Transverse colon (tissue), 4 donors: Measurements from ENCODE around the gene MYBPH. TPM values are rescaled to one million over a fixed set of nuclear protein-coding genes. Genes with fewer than 3 reads are reported as not detected.

Experiments used
- DNase-seq: peaks from one replicate; pipeline ENCODE4 v3.0.0-alpha.2; 2019
- H3K27ac ChIP-seq, 4 donors: fragments of 200-600 bp; sonication (generic); 2 replicates each; pipeline ENCODE4 v1.5.1; 2016 to 2018; ENCODE audit warnings: inconsistent platforms in 4 of 4
- H3K27me3 ChIP-seq: fragments of 200-600 bp; sonication (generic); 2 replicates; pipeline ENCODE4 v1.5.1; 2017; ENCODE audit warnings: inconsistent platforms
- H3K36me3 ChIP-seq, 4 donors: fragments of 200-600 bp; sonication (generic); 2 replicates each; pipeline ENCODE4 v1.5.1; 2017 to 2019; ENCODE audit warnings: inconsistent platforms in 4 of 4
- H3K4me1 ChIP-seq, 4 donors: fragments of 200-600 bp; sonication (generic); 2 replicates each; pipeline ENCODE4 v1.5.1; 2017 to 2020; ENCODE audit warnings: inconsistent platforms in 4 of 4
- H3K4me3 ChIP-seq, 4 donors: fragments of 200-600 bp; sonication (generic); 1 replicate in 1 of 4; 2 replicates in 3 of 4; pipeline versions ENCODE4 v1.5.1 to v1.6.1; 2017 to 2019; ENCODE audit warnings: inconsistent platforms in 4 of 4
- H3K9me3 ChIP-seq, 2 donors: fragments of 200-600 bp; sonication (generic); 2 replicates each; pipeline ENCODE4 v1.5.1; 2017 to 2019; ENCODE audit warnings: inconsistent platforms in 2 of 2
- CTCF ChIP-seq, 5 experiments: fragments of 200-600 bp in 3 of 5; fragments of 450-650 bp in 2 of 5; sonication (generic) in 3 of 5; IDR thresholded peaks; 1 replicate in 2 of 5; 2 replicates in 3 of 5; pipeline ENCODE4 v1.5.1; 2016 to 2017; ENCODE audit warnings: antibody characterized with exemption in 5 of 5, inconsistent platforms in 3 of 5, mild to moderate bottlenecking in 2 of 5, moderate library complexity in 1 of 5
- EP300 ChIP-seq: sonication (generic); formaldehyde crosslinking; IDR thresholded peaks from one replicate; pipeline ENCODE4 v1.6.1; 2017; ENCODE audit warnings: antibody characterized with exemption, low read depth
- POLR2A ChIP-seq: fragments of 450-650 bp; IDR thresholded peaks from one replicate; pipeline ENCODE4 v1.6.1; 2016; ENCODE audit warnings: antibody characterized with exemption, mild to moderate bottlenecking, moderate library complexity
- POLR2AphosphoS5 ChIP-seq, 3 donors: sonication (generic); formaldehyde crosslinking; IDR thresholded peaks; one replicate each; pipeline ENCODE4 v1.6.1; 2016; ENCODE audit warnings: antibody characterized with exemption in 3 of 3
- WGBS, 2 donors: methylation state at CpG; one replicate each; pipeline ENCODE4 v1.1.5; 2018; ENCODE audit warnings: low coverage in 1 of 2; 5-methylcytosine and 5-hydroxymethylcytosine counted together
- in situ Hi-C, 4 donors: fragments of 200-750 bp; cut with MboI; loops; one replicate each; pipeline versions ENCODE4 v1.15.0 to v1.15.1; 2017; ENCODE audit warnings: low sequenced_read_pairs in 3 of 4, low pct_ligation_motif_present in 1 of 4, low pct_unique_long_range_greater_than_20kb in 1 of 4
- intact Hi-C: fragments of 100-400 bp; cut with DNase I; formaldehyde crosslinking; loops from one replicate; pipeline ENCODE4 v1.15.1; 2023; ENCODE audit warnings: low total_unique reads
- total RNA-seq, 4 donors: library from RNA; depleted of rRNA; stranded (reverse); fragments of >200 nt; gene quantifications; one replicate each; pipeline ENCODE4 v1.1.0, GENCODE V29; 2016

MYBPH gene
- total RNA-seq, 4 donors from 2014 or later = not detected

- Histone ChIP-seq H3K27ac (no peak overlapping the region), H3K4me1 (peaks cover 0 to 10% (median 0%) of the 10 kb centered on the region in 4 donors), H3K9me3 (no peaks in the 10 kb centered on the region), H3K4me3 (no peak overlapping the region), H3K36me3 (no peaks in the 10 kb centered on the region), H3K27me3 (no peaks in the 10 kb centered on the region)
- no peak for DNase-seq
- TF ChIP-seq POLR2A (no peak), EP300 (no peak), POLR2AphosphoS5 (IDR thresholded peaks at IDR 0.05) (no peak), CTCF (IDR thresholded peaks at IDR 0.05) (no peak)
- 69% methylated on average over 4 of the region's 4 CpGs; no CpG with 5 or more reads in 1 of the 2 donors for WGBS, 2 donors
- in situ Hi-C loops = no loop called here
- intact Hi-C loops = no loop called here
Observed at GRCh38 chr1:203184467-203184866, 8.8 kb upstream of the MYBPH start.

GRCh38 chr1:203183828-203184227 is 8.2 kb upstream of the MYBPH start:
- 90% methylated on average over 2 of the region's 2 CpGs; no CpG with 5 or more reads in 1 of the 2 donors for WGBS, 2 donors
- no peak overlapping the region for H3K4me3 ChIP-seq
- TF ChIP-seq POLR2A (no peak), CTCF (IDR thresholded peaks at IDR 0.05) (no peak), EP300 (no peak), POLR2AphosphoS5 (IDR thresholded peaks at IDR 0.05) (no peak)
- peaks cover 0 to 10% (median 0%) of the 10 kb centered on the region in 4 donors for H3K4me1 ChIP-seq
- no peak overlapping the region for H3K27ac ChIP-seq
- intact Hi-C loops (no loop called here), in situ Hi-C loops (no loop called here)
- H3K27me3 ChIP-seq = no peaks in the 10 kb centered on the region
- H3K9me3 ChIP-seq = no peaks in the 10 kb centered on the region
- DNase-seq = no peak
- no peaks in the 10 kb centered on the region for H3K36me3 ChIP-seq

- Histone ChIP-seq H3K4me3 (no peak overlapping the region), H3K27ac (no peak overlapping the region), H3K9me3 (no peaks in the 10 kb centered on the region), H3K4me1 (peaks cover 0 to 10% (median 0%) of the 10 kb centered on the region in 4 donors), H3K27me3 (no peaks in the 10 kb centered on the region), H3K36me3 (no peaks in the 10 kb centered on the region)
- no peak for DNase-seq
- TF ChIP-seq EP300 (no peak), POLR2A (no peak), POLR2AphosphoS5 (IDR thresholded peaks at IDR 0.05) (no peak), CTCF (IDR thresholded peaks at IDR 0.05) (no peak)
- intact Hi-C loops = no loop called here
- in situ Hi-C loops = no loop called here
- 90% methylated on average over 7 of the region's 7 CpGs; no CpG with 5 or more reads in 1 of the 2 donors for WGBS, 2 donors
Observed at GRCh38 chr1:203182387-203182953, 6.8 kb upstream of the MYBPH start.

GRCh38 chr1:203181586-203182386 is 6.2 kb upstream of the MYBPH start:
- H3K4me1 ChIP-seq = peaks cover 0 to 7% (median 0%) of the 10 kb centered on the region in 4 donors
- H3K9me3 ChIP-seq = no peaks in the 10 kb centered on the region
- no peaks in the 10 kb centered on the region for H3K36me3 ChIP-seq
- no peak for DNase-seq
- in situ Hi-C loops = no loop called here
- H3K27me3 ChIP-seq = no peaks in the 10 kb centered on the region
- WGBS, 2 donors = 61% methylated on average over 10 of the region's 10 CpGs; no CpG with 5 or more reads in 1 of the 2 donors
- TF ChIP-seq EP300 (no peak), POLR2AphosphoS5 (IDR thresholded peaks at IDR 0.05) (no peak), CTCF (IDR thresholded peaks at IDR 0.05) (no peak), POLR2A (no peak)
- intact Hi-C loops = no loop called here
- no peak overlapping the region for H3K4me3 ChIP-seq
- no peak overlapping the region for H3K27ac ChIP-seq
